Keratinocyte (primary cell): ENCODE results near the gene TXNL4B. TPM values are rescaled to one million over a fixed set of nuclear protein-coding genes. Genes with fewer than 3 reads are reported as not detected.

ENCODE experiments used
- DNase-seq: peaks from one replicate; pipeline ENCODE4 v3.0.0-alpha.2; 2011; ENCODE audit warnings: low read depth, missing footprints, low spot score
- FAIRE-seq: peaks from 2 replicates; lab custom pipeline; 2011; peaks lifted over from hg19 to GRCh38; lab: Jason Lieb, UNC
- H2AFZ ChIP-seq: 2 replicates; pipeline ENCODE4 v1.6.0; 2012; ENCODE audit warnings: low read length, control low read depth, inconsistent platforms; ENCODE audit not compliant: control insufficient read depth
- H3K27ac ChIP-seq: 2 replicates; pipeline ENCODE4 v1.5.1; 2011; ENCODE audit warnings: low read length; ENCODE audit not compliant: control insufficient read depth, insufficient read depth
- H3K27me3 ChIP-seq: 3 replicates; pipeline ENCODE4 v1.6.0; 2011; ENCODE audit warnings: low read length; ENCODE audit not compliant: control insufficient read depth, insufficient read depth; ENCODE audit errors: extremely low read depth
- H3K36me3 ChIP-seq, 2 experiments: 2 replicates in 1 of 2; 3 replicates in 1 of 2; pipeline ENCODE4 v1.5.1; 2011; ENCODE audit warnings: low read length in 2 of 2, mild to moderate bottlenecking in 1 of 2; ENCODE audit not compliant: control insufficient read depth in 2 of 2, insufficient read depth in 2 of 2; ENCODE audit errors: extremely low read depth in 1 of 2
- H3K4me1 ChIP-seq: 3 replicates; pipeline ENCODE4 v1.5.1; 2011; ENCODE audit warnings: low read length; ENCODE audit not compliant: control insufficient read depth, insufficient read depth; ENCODE audit errors: extremely low read depth
- H3K4me2 ChIP-seq: 3 replicates; pipeline ENCODE4 v1.6.0; 2011; ENCODE audit warnings: low read depth, low read length; ENCODE audit not compliant: control insufficient read depth, insufficient read depth; ENCODE audit errors: extremely low read depth
- H3K4me3 ChIP-seq, 3 experiments: fragments of 200-600 bp in 1 of 3; sonication (generic) in 1 of 3; 2 replicates in 2 of 3; 3 replicates in 1 of 3; pipeline ENCODE4 v1.5.1; 2011 to 2016; ENCODE audit warnings: low read length in 3 of 3, mild to moderate bottlenecking in 3 of 3, control low read depth in 2 of 3, inconsistent platforms in 1 of 3, low read depth in 1 of 3, mixed read lengths in 1 of 3, mixed run types in 1 of 3, moderate library complexity in 1 of 3; ENCODE audit not compliant: control insufficient read depth in 2 of 3, insufficient read depth in 2 of 3; ENCODE audit errors: extremely low read depth in 1 of 3
- H3K79me2 ChIP-seq: 2 replicates; pipeline ENCODE4 v1.6.0; 2012; ENCODE audit warnings: low read length; ENCODE audit not compliant: control insufficient read depth, insufficient read depth
- H3K9ac ChIP-seq: 3 replicates; pipeline ENCODE4 v1.6.0; 2011; ENCODE audit warnings: low read length; ENCODE audit not compliant: control insufficient read depth, insufficient read depth; ENCODE audit errors: extremely low read depth
- H3K9me1 ChIP-seq: 3 replicates; pipeline ENCODE4 v1.6.0; 2011; ENCODE audit warnings: low read length; ENCODE audit not compliant: control insufficient read depth, insufficient read depth; ENCODE audit errors: extremely low read depth
- H3K9me3 ChIP-seq: 2 replicates; pipeline ENCODE4 v1.5.1; 2012; ENCODE audit warnings: low read depth, low read length; ENCODE audit not compliant: control insufficient read depth
- H4K20me1 ChIP-seq: 3 replicates; pipeline ENCODE4 v1.6.0; 2011; ENCODE audit warnings: low read length; ENCODE audit not compliant: control insufficient read depth, insufficient read depth; ENCODE audit errors: extremely low read depth
- EZH2 ChIP-seq: IDR thresholded peaks from one replicate; pipeline ENCODE4 v1.6.1; 2012; ENCODE audit warnings: inconsistent platforms, mild to moderate bottlenecking, low read length, moderate library complexity
- dilution Hi-C: fragments of 300-500 bp; cut with MboI; formaldehyde crosslinking; loops from one replicate; pipeline ENCODE4 v1.7.0; 2020; ENCODE audit warnings: low sequenced_read_pairs; ENCODE audit not compliant: extremely low pct_ligation_motif_present
- polyA plus RNA-seq, 5 experiments: library from polyadenylated mRNA; depleted of rRNA in 3 of 5; stranded (reverse) in 3 of 5; stranded (forward) in 1 of 5; unstranded in 1 of 5; fragments of >200 nt; gene quantifications; 1 replicate in 1 of 5; 2 replicates in 3 of 5; 3 replicates in 1 of 5; pipeline versions ENCODE4 v1.2.1 to v1.2.3, GENCODE V29; 2011 to 2012; ENCODE audit warnings: missing spikeins in 2 of 5, low read depth in 1 of 5, low replicate concordance in 1 of 5
- TF ChIP-seq, protein P1 (sequence below), 3 experiments: IDR thresholded peaks in 1 of 3; conservative IDR thresholded peaks in 1 of 3; optimal IDR thresholded peaks in 1 of 3; 2 replicates in 2 of 3; 3 replicates in 1 of 3; pipeline versions ENCODE3 to v1.5.1; 2011; ENCODE audit warnings: low read length in 3 of 3, mild to moderate bottlenecking in 3 of 3, moderate library complexity in 2 of 3, control low read depth in 1 of 3, inconsistent platforms in 1 of 3; ENCODE audit not compliant: insufficient read depth in 2 of 3; ENCODE audit errors: extremely low read depth in 1 of 3

The TXNL4B gene
- polyA plus RNA-seq, 1 donor (not counting 4 experiments of a cell fraction or from before 2014, with no cell fraction given): 12.4 TPM

DNA sequence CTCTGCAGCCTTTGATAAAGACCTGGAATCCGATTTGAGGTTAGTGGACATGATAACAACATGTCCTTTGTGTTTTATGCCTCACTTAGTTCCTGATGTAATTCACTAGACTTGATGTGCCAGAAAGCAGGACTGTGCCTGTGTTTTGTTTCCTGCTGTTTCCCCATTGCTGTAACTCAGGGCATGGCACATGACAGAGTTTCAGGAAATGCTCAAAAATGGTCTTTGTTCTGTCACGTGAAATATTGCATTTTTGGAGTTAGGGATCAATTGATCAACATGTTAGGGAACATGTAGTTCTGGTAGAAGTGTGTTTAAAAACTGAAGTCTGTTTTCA is 33.0 kb upstream of the TXNL4B start:
- no peak overlapping the region for H3K4me2 ChIP-seq
- no peaks in the 10 kb centered on the region for H4K20me1 ChIP-seq
- no peak overlapping the region for H3K4me3 ChIP-seq
- DNase-seq (no peak), FAIRE-seq (peak; percentile 5)
- H2AFZ ChIP-seq: no peak overlapping the region
- no peaks in the 10 kb centered on the region for H3K9me1 ChIP-seq
- no peaks in the 10 kb centered on the region for H3K36me3 ChIP-seq
- H3K9me3 ChIP-seq: no peaks in the 10 kb centered on the region
- H3K27ac ChIP-seq: no peak overlapping the region
- H3K79me2 ChIP-seq: no peaks in the 10 kb centered on the region
- no peaks in the 10 kb centered on the region for H3K4me1 ChIP-seq
- no peaks in the 10 kb centered on the region for H3K27me3 ChIP-seq
- no peak overlapping the region for H3K9ac ChIP-seq
- TF ChIP-seq, protein P1, sequence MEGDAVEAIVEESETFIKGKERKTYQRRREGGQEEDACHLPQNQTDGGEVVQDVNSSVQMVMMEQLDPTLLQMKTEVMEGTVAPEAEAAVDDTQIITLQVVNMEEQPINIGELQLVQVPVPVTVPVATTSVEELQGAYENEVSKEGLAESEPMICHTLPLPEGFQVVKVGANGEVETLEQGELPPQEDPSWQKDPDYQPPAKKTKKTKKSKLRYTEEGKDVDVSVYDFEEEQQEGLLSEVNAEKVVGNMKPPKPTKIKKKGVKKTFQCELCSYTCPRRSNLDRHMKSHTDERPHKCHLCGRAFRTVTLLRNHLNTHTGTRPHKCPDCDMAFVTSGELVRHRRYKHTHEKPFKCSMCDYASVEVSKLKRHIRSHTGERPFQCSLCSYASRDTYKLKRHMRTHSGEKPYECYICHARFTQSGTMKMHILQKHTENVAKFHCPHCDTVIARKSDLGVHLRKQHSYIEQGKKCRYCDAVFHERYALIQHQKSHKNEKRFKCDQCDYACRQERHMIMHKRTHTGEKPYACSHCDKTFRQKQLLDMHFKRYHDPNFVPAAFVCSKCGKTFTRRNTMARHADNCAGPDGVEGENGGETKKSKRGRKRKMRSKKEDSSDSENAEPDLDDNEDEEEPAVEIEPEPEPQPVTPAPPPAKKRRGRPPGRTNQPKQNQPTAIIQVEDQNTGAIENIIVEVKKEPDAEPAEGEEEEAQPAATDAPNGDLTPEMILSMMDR (optimal IDR thresholded peaks at IDR 0.05 in 1 of 3, IDR thresholded peaks at IDR 0.05 in 1 of 3, conservative IDR thresholded peaks at IDR 0.05 in 1 of 3; ENCODE audit: extremely low read depth in 1 of 3, insufficient read depth in 2 of 3, low read length in 3 of 3): no peak
- no peak for TF ChIP-seq EZH2
- dilution Hi-C loops: no loop called here

DNA sequence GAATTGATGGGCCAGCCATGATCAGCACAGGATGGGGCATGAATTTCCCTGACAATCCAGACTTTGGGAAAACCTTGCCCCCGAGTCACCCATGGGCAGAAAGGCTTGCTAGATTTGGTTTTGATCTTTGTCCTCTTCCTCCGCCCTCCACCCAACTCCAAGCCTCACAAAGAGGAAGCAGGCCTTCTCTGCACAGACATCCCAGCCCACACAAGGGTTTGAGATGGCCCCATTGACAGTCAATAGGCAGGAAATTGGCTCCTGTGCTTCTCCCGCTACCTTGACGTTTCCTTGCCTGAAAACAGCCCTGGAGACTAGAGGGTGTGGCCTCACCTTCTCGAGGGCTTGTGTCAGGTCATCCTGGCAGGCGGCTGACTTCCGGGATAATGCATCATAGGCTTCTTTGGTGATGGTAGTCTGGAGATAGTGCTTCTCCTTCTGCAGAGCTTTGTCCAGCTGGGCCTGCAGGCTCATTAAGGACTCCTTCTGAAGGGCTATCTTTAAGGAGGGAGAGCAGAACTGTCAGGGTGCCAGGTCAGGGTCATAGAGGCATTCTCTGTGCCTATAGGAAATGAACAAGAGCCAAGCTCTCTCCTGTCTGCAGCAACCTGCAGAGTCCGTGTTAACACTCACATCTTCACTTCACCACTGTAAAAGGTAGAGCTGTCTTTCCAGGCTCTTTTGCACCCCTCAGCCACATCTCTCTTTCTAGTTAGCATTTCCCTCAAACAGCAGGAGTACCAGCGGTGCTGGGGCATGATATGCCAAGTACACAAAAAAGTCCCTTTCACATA is 32.4 kb upstream of the TXNL4B start:
- DNase-seq (no peak), FAIRE-seq (no peak)
- Histone ChIP-seq H3K4me1 (no peaks in the 10 kb centered on the region), H3K4me2 (no peak overlapping the region), H3K9me1 (no peaks in the 10 kb centered on the region), H3K36me3 (no peaks in the 10 kb centered on the region), H3K4me3 (no peak overlapping the region), H3K9me3 (no peaks in the 10 kb centered on the region), H2AFZ (no peak overlapping the region), H3K9ac (no peak overlapping the region), H4K20me1 (no peaks in the 10 kb centered on the region), H3K27ac (no peak overlapping the region), H3K27me3 (no peaks in the 10 kb centered on the region), H3K79me2 (no peaks in the 10 kb centered on the region)
- TF ChIP-seq, protein P1 (optimal IDR thresholded peaks at IDR 0.05 in 1 of 3, IDR thresholded peaks at IDR 0.05 in 1 of 3, conservative IDR thresholded peaks at IDR 0.05 in 1 of 3; ENCODE audit: extremely low read depth in 1 of 3, insufficient read depth in 2 of 3, low read length in 3 of 3): no peak
- TF ChIP-seq EZH2: no peak
- dilution Hi-C loops: no loop called here
